HUES6 (cell line): ENCODE measurements around the gene URM1.
A peak's percentile ranks its signal among the peaks of the same experiment; 100 is the strongest.
"Not testable (repeated sequence)": the region's sequence is repeated elsewhere in the genome, so short reads cannot be mapped to it uniquely, and the experiment has no call there.

ENCODE experiments used
- H3K27ac ChIP-seq: 2 replicates; pipeline ENCODE4 v1.7.0; 2013; ENCODE audit warnings: low read depth, mild to moderate bottlenecking, low read length, inconsistent platforms
- H3K27me3 ChIP-seq: 2 replicates; pipeline ENCODE4 v1.6.1; 2013; ENCODE audit warnings: low read length; ENCODE audit not compliant: control insufficient read depth, insufficient read depth
- H3K36me3 ChIP-seq: 2 replicates; pipeline ENCODE4 v1.6.1; 2013; ENCODE audit warnings: low read length; ENCODE audit not compliant: control insufficient read depth, insufficient read depth
- H3K4me1 ChIP-seq: 2 replicates; pipeline ENCODE4 v1.6.1; 2013; ENCODE audit warnings: low read length; ENCODE audit not compliant: control insufficient read depth, insufficient read depth
- H3K4me3 ChIP-seq: 2 replicates; pipeline ENCODE4 v1.5.1; 2013; ENCODE audit warnings: low read depth, low read length
- H3K9ac ChIP-seq: one replicate; pipeline ENCODE4 v1.6.1; 2013; ENCODE audit warnings: mild to moderate bottlenecking, low read length
- H3K9me3 ChIP-seq: 2 replicates; pipeline ENCODE4 v1.6.1; 2013; ENCODE audit warnings: low read depth, low read length; ENCODE audit not compliant: control insufficient read depth, insufficient read depth

The URM1 gene

GRCh38 chr9:128337936-128338335 lies 33.2 kb upstream of the URM1 start:
- Histone ChIP-seq H3K9me3 (no peaks in the 10 kb centered on the region), H3K27me3 (no peaks in the 10 kb centered on the region), H3K4me1 (no peaks in the 10 kb centered on the region), H3K9ac (no peak overlapping the region), H3K27ac (no peak overlapping the region), H3K4me3 (no peak overlapping the region), H3K36me3 (peaks cover 13% of the 10 kb centered on the region)

DNA sequence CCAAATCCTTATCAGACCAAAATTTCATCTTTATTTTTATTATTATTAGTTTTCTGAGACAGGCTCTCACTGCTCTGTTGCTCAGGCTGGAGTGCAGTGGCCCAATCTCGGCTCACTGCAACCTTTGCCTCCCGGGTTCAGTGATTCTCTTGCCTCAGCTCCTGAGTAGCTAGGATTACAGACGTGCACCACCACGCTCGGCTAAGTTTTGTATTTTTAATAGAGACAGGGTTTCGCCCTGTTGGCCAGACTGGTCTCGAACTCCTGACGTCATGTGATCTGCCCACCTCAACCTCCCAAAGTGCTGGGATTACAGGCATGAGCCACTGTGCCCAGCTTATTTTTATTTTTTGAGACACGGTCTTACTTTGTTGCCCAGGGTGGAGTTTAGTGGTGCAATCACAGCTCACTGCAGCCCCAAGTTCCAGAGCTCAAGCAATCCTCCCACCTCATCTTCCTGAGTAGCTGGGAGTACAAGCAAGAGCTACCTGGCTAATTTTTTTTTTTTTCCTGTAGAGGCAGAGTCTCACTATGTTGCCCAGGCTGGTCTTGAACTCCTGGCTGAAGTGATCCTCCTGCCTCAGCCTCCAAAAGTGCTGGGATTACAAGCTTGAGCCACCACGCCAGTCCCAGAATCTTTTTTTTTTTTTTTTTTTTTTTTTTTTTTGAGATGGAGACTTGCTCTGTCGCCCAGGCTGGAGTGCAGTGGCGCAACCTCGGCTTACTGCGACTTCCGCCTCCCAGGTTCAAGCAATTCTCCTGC lies 32.1 kb upstream of the URM1 start:
- H3K9me3 ChIP-seq, H3K4me3 ChIP-seq, H3K27ac ChIP-seq, H3K27me3 ChIP-seq, H3K4me1 ChIP-seq, H3K9ac ChIP-seq: not testable (repeated sequence)
- H3K36me3 ChIP-seq, result peaks cover 14% of the 10 kb centered on the region

- peak within 1 kb of the TSS; percentile 96 for H3K4me3 ChIP-seq
- H3K27ac ChIP-seq, result no peak within 1 kb of the TSS
- no peaks in the 10 kb centered on the region for H3K27me3 ChIP-seq
- H3K9me3 ChIP-seq, result no peaks in the 10 kb centered on the region
- H3K4me1 ChIP-seq, result no peaks in the 10 kb centered on the region
- H3K36me3 ChIP-seq, result peaks cover 22% of the 10 kb centered on the region
- H3K9ac ChIP-seq, result peak within 1 kb of the TSS; percentile 61
Observed at GRCh38 chr9:128339761-128340690, 31.1 kb upstream of the URM1 start, which contains the start of gene SLC27A4. Gene SLC27A4 (plus strand): TSS chr9:128340527. CDS start chr9:128343133, 2,606 bp downstream.

- Histone ChIP-seq H3K4me3 (peak overlapping the region; percentile 96), H3K36me3 (peaks cover 30% of the 10 kb centered on the region), H3K4me1 (no peaks in the 10 kb centered on the region), H3K27ac (no peak overlapping the region), H3K9ac (peak overlapping the region; percentile 61), H3K27me3 (no peaks in the 10 kb centered on the region), H3K9me3 (no peaks in the 10 kb centered on the region)
Observed at GRCh38 chr9:128340691-128341434, 30.3 kb upstream of the URM1 start.

DNA sequence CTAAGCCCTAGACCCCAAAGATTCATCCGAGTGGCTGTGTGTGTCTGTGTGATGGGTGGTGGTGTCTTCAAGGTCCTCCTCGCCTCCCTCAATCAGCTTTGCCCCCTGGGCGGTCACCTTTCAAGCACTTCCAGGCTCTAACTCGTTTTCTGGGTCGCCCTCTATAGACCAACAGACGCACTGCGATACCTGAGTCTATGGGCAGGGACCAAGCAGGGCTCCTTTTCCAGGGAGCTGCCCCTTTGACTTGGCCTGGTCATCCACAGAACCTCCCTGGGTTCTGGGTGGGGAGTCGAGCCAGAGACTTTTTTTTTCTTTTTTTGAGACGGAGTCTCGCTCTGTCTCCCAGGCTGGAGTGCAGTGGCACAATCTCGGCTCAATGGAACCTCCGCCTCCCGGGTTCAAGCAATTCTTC lies 29.7 kb upstream of the URM1 start:
- Histone ChIP-seq H3K4me3 (peak overlapping the region; percentile 96), H3K27me3 (no peaks in the 10 kb centered on the region), H3K27ac (no peak overlapping the region), H3K4me1 (no peaks in the 10 kb centered on the region), H3K9me3 (no peaks in the 10 kb centered on the region), H3K9ac (no peak overlapping the region), H3K36me3 (peaks cover 33% of the 10 kb centered on the region)

DNA sequence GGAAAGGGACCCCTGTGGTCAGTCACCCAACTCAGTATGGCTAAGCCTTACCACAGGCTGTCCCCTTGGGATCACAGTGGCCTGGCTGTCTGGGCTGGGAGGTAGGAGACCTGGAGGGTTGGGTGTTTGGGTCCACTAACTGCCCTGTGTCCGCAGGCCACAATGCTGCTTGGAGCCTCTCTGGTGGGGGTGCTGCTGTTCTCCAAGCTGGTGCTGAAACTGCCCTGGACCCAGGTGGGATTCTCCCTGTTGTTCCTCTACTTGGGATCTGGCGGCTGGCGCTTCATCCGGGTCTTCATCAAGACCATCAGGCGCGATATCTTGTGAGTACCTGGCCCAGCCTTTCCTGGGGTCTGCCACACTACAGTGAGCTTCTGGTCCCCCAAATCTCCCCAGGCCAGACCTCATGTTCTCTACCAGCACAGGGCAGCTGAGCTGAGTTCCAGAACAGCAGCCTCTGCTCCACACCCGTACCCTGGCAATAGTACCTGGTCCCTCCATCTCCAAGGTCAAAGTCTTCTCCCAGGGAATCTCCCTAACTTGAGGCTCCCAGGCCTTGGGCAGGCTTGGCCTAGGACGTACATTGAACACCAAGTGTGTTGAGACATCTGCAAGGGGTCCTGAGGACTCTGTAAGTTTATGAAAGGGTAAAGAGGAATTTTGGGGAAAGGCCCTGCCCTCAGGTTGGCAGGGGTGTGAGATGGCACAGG lies 28.0 kb upstream of the URM1 start:
- Histone ChIP-seq H3K4me3 (no peak overlapping the region), H3K27me3 (no peaks in the 10 kb centered on the region), H3K36me3 (peaks cover 47% of the 10 kb centered on the region), H3K9ac (no peak overlapping the region), H3K4me1 (no peaks in the 10 kb centered on the region), H3K9me3 (no peaks in the 10 kb centered on the region), H3K27ac (no peak overlapping the region)

GRCh38 chr9:128343855-128344254 lies 27.3 kb upstream of the URM1 start:
- no peak overlapping the region for H3K27ac ChIP-seq
- no peaks in the 10 kb centered on the region for H3K27me3 ChIP-seq

GRCh38 chr9:128344931-128345605 lies 26.1 kb upstream of the URM1 start:
- Histone ChIP-seq H3K27ac (no peak overlapping the region), H3K27me3 (no peaks in the 10 kb centered on the region), H3K4me1 (no peaks in the 10 kb centered on the region), H3K9ac (no peak overlapping the region), H3K4me3 (no peak overlapping the region), H3K36me3 (peaks cover 64% of the 10 kb centered on the region), H3K9me3 (no peaks in the 10 kb centered on the region)

More at GRCh38 chr9:128343855-128344254, 27.3 kb upstream of the URM1 start:
- no peaks in the 10 kb centered on the region for H3K4me1 ChIP-seq
- H3K36me3 ChIP-seq, result peaks cover 53% of the 10 kb centered on the region
- H3K4me3 ChIP-seq, result no peak overlapping the region
- H3K9ac ChIP-seq, result no peak overlapping the region
- no peaks in the 10 kb centered on the region for H3K9me3 ChIP-seq

DNA sequence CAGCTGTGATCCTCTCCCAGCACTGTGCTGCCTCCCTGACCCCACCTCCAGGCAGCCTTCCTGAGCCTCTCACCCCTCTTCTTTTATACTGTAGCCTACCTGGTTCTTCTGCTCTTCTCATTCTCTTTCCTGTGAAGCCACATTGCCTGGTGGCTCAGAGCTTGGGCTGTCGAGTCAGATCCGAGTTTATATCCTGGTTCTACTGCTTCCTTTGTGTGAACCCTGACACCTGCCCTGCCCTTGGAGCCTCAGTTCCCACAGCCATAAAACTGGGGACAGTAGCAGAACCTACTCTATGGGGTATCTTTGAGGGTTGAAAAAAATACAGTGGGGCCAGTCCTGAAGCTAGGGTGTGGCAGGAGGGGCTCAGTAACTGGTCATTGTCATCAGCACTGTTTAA lies 22.0 kb upstream of the URM1 start:
- Histone ChIP-seq H3K4me3 (no peak overlapping the region), H3K9ac (no peak overlapping the region), H3K36me3 (peaks cover 67% of the 10 kb centered on the region), H3K27ac (no peak overlapping the region), H3K9me3 (no peaks in the 10 kb centered on the region), H3K4me1 (no peaks in the 10 kb centered on the region), H3K27me3 (no peaks in the 10 kb centered on the region)

GRCh38 chr9:128349772-128350171 lies 21.4 kb upstream of the URM1 start:
- Histone ChIP-seq H3K27ac (no peak overlapping the region), H3K4me1 (no peaks in the 10 kb centered on the region), H3K4me3 (no peak overlapping the region), H3K9ac (no peak overlapping the region), H3K27me3 (no peaks in the 10 kb centered on the region), H3K9me3 (no peaks in the 10 kb centered on the region), H3K36me3 (peaks cover 62% of the 10 kb centered on the region)
